HG02763 (cell line): ENCODE results near the gene COX7A2.

ENCODE experiments used
- ATAC-seq: cut with Tn5 transposase; IDR thresholded peaks from one replicate; pipeline ENCODE4 v1.9.1; 2021; ENCODE audit warnings: mild to moderate bottlenecking, moderate library complexity; ENCODE audit not compliant: unreplicated experiment

Gene COX7A2

GRCh38 chr6:75201901-75202672 is 41.5 kb downstream of the COX7A2 start:
- ATAC-seq: peak; percentile 38

GRCh38 chr6:75201021-75201420 is 42.6 kb downstream of the COX7A2 start:
- no peak for ATAC-seq

DNA sequence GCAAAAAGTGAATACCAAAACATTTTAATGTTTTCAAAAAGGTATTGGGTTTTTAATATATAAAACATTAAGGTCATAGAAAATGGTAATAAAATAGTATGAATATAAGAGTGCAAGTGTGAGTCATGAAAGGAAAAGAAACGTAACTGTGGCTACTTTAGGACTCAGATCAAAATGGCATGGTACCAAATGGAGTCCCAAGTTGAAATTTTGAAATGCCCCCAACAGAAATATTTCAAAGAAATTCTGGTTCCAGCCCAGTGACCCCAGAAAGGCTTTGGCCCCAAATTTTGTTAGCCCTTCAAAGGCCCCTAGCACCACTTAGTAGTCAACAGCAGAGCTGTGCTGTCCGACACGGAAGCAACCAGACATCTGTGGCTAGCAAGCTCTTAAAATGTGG is 43.7 kb downstream of the COX7A2 start:
- no peak for ATAC-seq

GRCh38 chr6:75196081-75196687 is 47.4 kb downstream of the COX7A2 start:
- no peak for ATAC-seq

GRCh38 chr6:75188221-75188925 is 55.2 kb downstream of the COX7A2 start:
- ATAC-seq: no peak
